HG03558 (cell line): Measurements from ENCODE around the gene HK3.

ENCODE experiments used
- ATAC-seq: cut with Tn5 transposase; IDR thresholded peaks from one replicate; pipeline ENCODE4 v1.9.1; 2021; ENCODE audit warnings: moderate number of reproducible peaks; ENCODE audit not compliant: unreplicated experiment; ENCODE audit errors: extremely low read depth

HK3 gene

DNA sequence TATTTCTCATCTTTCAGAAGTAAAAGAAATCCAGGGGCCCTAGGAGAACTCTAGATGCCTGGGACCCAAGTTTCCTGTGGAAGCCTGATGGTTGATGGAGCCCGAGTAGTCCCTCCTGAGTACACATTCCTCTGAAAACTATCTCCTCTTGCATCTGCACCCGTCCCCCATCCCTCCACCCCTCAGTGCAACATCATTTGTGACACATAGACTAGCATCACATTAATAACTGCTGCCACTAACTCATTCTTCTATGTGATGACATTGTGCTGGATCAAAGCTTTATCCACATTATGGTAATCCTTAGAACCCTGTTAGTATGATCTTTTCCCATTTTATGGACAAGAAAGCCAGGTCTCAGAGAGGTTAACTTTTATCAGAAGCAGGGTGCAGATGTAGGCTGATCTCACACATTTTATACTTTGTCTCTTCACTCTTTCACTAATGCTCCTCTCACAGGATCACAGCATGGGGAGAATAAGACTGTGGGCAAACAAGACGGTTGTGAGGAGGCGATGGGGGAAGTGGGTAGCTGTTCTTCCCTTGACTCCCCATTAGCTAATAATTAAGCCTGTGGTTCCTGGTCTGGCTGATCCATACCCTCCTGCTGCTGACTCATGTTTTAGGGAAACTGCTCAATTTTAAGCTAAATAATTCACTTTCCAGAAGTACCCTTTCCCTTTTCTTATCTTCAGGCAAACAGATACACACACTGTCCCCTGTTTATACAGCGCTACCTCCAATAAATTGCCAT, 3.9 kb upstream of the HK3 start:
- no peak for ATAC-seq

- no peak for ATAC-seq
Measured at GRCh38 chr5:176902102-176902814, 3.1 kb upstream of the HK3 start.

GRCh38 chr5:176901260-176902101, 2.3 kb upstream of the HK3 start:
- peak; percentile 64 for ATAC-seq

DNA sequence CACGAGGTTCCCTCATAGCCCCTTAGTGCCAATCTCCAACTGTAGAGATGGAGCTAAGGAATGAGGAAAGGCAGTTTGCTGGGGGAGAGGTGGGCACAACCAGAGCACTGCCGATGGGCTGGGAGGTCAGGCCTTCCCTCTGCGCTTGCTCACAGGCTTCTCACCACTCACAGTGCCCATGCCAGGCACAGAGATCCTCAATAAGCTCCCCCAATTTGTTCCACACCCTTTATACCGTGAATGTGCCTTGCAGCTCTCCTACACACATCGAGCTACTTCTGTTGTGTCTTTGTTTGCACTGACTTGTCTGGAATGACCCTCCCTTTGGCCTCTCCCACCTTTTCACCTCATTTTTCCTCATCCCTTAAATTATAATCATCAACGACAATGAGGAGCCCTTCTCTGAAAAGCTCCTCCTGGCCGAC, 1.6 kb upstream of the HK3 start:
- no peak for ATAC-seq

DNA sequence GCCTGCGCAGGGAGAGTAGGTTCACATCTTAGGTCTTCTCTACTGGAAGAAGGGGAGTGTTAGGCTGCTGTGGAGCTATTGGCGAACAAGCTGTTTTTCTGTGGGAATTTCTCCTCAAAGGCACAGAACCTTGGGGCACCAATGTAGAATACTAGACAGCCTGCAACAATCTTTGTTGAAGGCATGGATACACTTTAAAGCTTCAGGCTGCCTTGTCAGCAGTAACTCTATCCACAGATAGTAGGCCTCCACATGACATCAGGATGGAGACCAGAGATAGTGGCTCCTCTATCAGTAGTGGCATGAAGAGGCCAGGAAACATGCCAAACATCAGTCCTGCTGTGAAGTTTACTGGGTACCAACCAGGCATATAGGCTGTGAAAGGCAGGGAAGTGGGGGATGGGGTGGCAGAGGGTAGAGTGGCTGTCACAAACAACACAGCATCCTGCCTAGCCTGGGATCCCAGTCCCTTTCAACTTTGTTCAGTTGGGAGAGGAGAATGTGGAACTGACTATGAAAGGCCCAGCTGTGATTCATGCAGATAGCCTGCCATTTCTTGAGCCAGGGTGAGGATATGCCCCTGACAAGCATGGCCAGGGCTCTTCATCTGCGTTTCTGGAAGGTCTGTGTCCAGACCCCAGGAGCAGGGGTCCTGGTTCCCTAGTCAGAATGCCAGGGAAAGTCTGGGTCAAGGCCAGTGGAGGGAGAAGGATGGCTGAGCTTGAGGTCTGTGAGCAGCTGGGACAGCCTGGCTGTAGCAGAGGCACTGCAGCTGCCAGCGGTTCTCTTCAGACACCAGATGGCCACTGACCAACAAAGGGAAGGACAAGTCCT, 1.0 kb upstream of the HK3 start:
- no peak for ATAC-seq

DNA sequence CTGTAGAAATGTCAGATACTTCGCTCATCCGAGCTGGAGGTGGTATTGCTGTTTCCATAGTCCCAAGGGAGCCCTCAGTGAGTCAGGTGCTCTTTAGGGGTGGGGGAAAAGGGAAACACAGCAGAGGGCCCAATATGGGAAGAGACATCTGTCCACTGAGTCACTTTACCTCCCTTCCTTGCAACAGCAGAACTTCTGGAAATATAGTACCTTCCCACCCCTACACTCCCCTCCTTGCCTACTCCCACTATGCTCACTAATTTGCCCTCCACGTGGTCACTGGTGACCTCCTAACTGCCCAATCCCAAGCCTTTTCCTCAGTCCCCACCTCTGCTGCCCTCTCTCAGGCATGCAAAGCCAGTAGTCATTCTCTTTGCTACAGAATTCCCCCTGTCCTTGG, 1.9 kb downstream of the HK3 start:
- no peak for ATAC-seq

DNA sequence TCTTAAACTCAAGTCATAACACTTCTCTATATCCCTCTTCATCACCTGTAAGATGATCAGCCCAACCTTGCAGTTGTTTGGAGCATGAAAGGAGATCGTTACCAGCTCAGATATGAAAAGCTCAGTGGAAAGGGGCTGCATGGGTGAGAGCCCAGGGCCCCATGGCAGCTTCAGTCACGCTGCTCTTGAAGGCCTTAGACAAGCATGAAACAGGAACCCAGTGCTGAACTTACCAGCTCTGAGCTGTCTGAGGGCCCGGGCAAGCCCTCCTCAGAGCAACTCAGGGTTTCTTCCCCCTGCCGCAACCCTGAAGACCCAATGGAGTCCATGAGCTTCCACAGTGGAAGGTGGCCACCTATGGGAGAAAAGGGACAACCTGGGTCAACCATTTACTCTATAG, 3.3 kb downstream of the HK3 start:
- ATAC-seq = no peak

- no peak for ATAC-seq
Measured at GRCh38 chr5:176894298-176894697, 4.8 kb downstream of the HK3 start.

GRCh38 chr5:176892663-176893062, 6.5 kb downstream of the HK3 start:
- ATAC-seq = no peak

DNA sequence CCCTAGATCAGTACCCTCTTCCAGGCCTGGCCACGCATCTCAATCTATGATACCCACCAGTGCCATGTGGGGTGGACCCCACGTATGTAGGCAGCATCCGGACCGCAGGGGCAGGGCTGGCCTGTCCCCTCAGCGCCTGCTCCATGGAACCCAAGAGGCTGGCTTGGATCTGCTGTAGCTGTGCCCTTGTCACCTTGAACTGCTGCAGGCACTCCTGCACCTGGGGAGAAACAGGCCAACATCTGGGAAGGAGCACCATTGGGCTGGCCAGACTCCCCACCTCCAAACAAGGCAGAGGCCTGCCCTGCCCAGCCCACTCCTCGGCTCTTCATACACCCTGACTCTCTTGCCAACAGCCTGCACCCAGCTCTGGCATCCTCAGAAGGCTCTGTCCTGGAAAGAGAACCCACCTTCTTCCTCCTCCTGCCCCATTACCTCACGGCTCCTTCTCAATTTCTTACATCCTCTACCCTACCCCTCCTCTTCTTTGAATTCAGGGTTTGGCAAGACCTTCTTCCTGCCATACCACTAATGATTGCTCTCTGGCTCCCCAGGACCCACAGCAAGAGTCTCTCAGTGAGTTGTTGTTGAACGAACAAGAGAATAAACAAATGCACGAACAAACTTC, 7.7 kb downstream of the HK3 start:
- no peak for ATAC-seq

- ATAC-seq = no peak
Measured at GRCh38 chr5:176890455-176891330, 8.5 kb downstream of the HK3 start.

- no peak for ATAC-seq
Measured at GRCh38 chr5:176889321-176890280, 9.5 kb downstream of the HK3 start.

GRCh38 chr5:176888865-176889165, 10.3 kb downstream of the HK3 start:
- no peak for ATAC-seq

DNA sequence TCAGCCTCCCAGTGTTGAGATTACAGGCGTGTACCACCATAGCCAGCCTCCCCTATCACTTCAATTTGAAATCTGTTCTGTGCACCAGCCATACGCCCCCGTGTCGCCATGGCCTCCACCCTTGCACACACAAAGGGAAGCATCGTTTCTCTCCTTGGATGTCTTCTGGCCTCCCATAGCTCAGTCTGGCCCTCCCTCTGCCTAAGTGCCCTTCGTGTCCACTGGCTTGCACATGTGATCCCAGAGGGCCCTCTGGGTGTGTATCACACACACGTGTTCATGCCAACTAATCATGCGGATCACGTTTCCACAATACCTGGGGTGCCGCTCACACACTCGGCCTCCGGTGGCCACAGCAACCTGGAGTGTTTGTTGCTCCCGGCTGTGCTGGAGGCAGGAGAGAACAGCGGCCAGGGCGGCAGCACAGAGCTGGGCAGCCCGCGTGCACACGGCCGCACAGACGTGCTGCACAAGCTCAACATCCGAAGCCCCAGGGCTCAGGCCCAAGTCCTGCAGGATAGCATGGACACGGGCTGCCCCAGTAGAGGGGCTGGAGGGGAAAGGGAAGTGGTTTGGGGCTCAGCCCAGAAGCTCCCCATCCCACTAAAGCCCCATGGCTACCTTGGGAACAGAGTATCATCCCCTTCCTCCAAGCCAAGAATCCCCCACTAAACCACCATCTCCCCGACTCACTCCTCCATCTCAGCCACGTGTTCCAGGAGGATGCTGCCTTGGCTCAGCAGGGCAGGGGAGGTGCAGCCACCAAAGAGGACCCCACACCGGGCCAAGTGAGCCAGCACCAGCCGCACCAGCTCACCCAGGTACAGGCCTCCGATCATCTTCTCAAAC, 10.9 kb downstream of the HK3 start:
- ATAC-seq = no peak

DNA sequence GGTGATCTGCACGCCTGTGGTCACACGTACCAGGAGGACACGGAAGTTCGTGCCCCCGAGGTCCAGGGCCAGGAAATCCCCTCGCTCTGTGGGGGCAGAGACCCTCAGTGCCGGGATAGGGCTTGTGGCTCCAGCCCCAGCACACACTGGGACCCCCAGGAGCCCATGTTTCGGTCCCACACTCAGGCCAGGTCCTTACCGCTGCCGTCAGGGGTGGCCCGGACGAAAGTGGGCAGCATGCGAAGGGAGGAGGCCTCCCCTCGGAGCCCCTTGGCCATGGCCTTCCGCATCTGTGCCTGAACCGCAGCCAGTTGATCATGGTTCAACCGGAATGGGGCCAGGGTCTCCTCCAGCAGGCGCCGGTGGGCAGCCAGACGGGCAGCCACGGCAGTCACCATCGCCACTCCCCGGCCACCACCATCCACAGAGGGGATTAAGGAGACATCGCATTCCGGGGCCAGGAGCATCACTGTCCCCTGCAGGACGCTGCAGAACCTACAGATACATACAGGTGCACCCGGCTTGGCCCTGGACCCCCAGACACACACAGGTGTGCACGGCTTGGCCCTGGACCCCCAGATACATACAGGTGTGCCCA, 11.8 kb downstream of the HK3 start:
- no peak for ATAC-seq
